Kidney (tissue), 14 donors: ENCODE results near the gene KREMEN2. TPM values are rescaled to one million over a fixed set of nuclear protein-coding genes. Genes with fewer than 3 reads are reported as not detected.
"Not testable (repeated sequence)": the region's sequence is repeated elsewhere in the genome, so short reads cannot be mapped to it uniquely, and the experiment has no call there.

Experiments used
- DNase-seq, 5 donors: peaks; one replicate each; pipeline ENCODE4 v3.0.0-alpha.2; 2013 to 2020
- FAIRE-seq: peaks from 2 replicates; lab custom pipeline; 2012; peaks lifted over from hg19 to GRCh38; lab: Jason Lieb, UNC
- H3K27ac ChIP-seq, 2 donors: one replicate each; pipeline ENCODE4 v1.7.0; 2013; ENCODE audit warnings: low read depth in 2 of 2, low read length in 2 of 2, inconsistent platforms in 1 of 2
- H3K27me3 ChIP-seq: one replicate; pipeline ENCODE4 v1.7.1; 2013; ENCODE audit warnings: low read length, inconsistent platforms; ENCODE audit not compliant: control insufficient read depth, insufficient read depth
- H3K36me3 ChIP-seq, 3 donors: one replicate each; pipeline versions ENCODE4 v1.7.0 to v1.7.1; 2013; ENCODE audit warnings: low read length in 3 of 3, control low read depth in 1 of 3, inconsistent platforms in 1 of 3; ENCODE audit not compliant: insufficient read depth in 3 of 3, control insufficient read depth in 2 of 3
- H3K4me1 ChIP-seq, 3 donors: one replicate each; pipeline versions ENCODE4 v1.7.0 to v1.7.1; 2013; ENCODE audit warnings: low read length in 3 of 3, inconsistent platforms in 1 of 3, low read depth in 1 of 3; ENCODE audit not compliant: control insufficient read depth in 2 of 3, insufficient read depth in 2 of 3
- H3K4me3 ChIP-seq, 3 donors: one replicate each; pipeline versions ENCODE4 v1.7.0 to v1.8.1; 2013; ENCODE audit warnings: low read length in 3 of 3, control low read depth in 1 of 3, inconsistent platforms in 1 of 3
- H3K9ac ChIP-seq, 3 donors: one replicate each; pipeline versions ENCODE4 v1.7.0 to v1.7.1; 2013; ENCODE audit warnings: low read length in 3 of 3, control low read depth in 1 of 3, inconsistent platforms in 1 of 3
- H3K9me3 ChIP-seq, 3 donors: one replicate each; pipeline versions ENCODE4 v1.7.0 to v1.7.1; 2013; ENCODE audit warnings: low read length in 3 of 3, control low read depth in 1 of 3, inconsistent platforms in 1 of 3; ENCODE audit not compliant: control insufficient read depth in 2 of 3, insufficient read depth in 1 of 3
- CTCF ChIP-seq: IDR thresholded peaks from 3 replicates; pipeline ENCODE4 v1.5.1; 2012; ENCODE audit warnings: mild to moderate bottlenecking, moderate library complexity, borderline replicate concordance; ENCODE audit not compliant: insufficient read depth; ENCODE audit errors: extremely low read depth
- intact Hi-C: fragments of 100-400 bp; cut with DNase I; formaldehyde crosslinking; loops from one replicate; pipeline ENCODE4 v1.11.1; 2022
- polyA plus RNA-seq: library from polyadenylated mRNA; stranded (reverse); fragments of 350-450 nt; fragmentation: Illumina TruSeq; extraction: RNeasy Lipid Tissue Mini Kit (QIAGEN cat#74804); gene quantifications from one replicate; pipeline ENCODE4 v1.2.3, GENCODE V29; 2014; ENCODE audit warnings: low read depth, low replicate concordance; ENCODE audit not compliant: insufficient read depth
- total RNA-seq: library from RNA; stranded (reverse); fragmentation: NEBNext Ultra II Directional; extraction: Animal tissue kit (Norgen Biotek cat#: 25700); gene quantifications from one replicate; pipeline ENCODE4 v1.2.1, GENCODE V29; 2021
- donor health status: control.
- donor health status: control.
- donor health status: control.
- donor health status: control.
- donor health status: control.
- donor health status: DM: yes; HTN: yes; CAD: no.
- donor health status: Normal renal cell carcinoma (clear cell type).

The KREMEN2 gene
- total and polyA plus RNA-seq, 2 donors from 2014 or later, result not detected

GRCh38 chr16:2926650-2926999, 37.5 kb upstream of the KREMEN2 start:
- Histone ChIP-seq H3K36me3 (peaks cover 0 to 11% (median 6%) of the 10 kb centered on the region in 3 donors), H3K4me3 (peak overlapping the region in 2 of 3 donors; percentile 26 to 39), H3K9me3 (no peaks in the 10 kb centered on the region), H3K4me1 (peaks cover 0 to 2% (median 0%) of the 10 kb centered on the region in 3 donors), H3K27ac (no peak overlapping the region), H3K27me3 (no peaks in the 10 kb centered on the region), H3K9ac (no peak overlapping the region)
- FAIRE-seq (no peak), DNase-seq (no peak)
- TF ChIP-seq CTCF, result no peak
- intact Hi-C loops, result no loop called here

- Histone ChIP-seq H3K9ac (no peak overlapping the region), H3K9me3 (no peaks in the 10 kb centered on the region), H3K4me3 (peak overlapping the region in 2 of 3 donors; percentile 26 to 39), H3K36me3 (peaks cover 0 to 11% (median 5%) of the 10 kb centered on the region in 3 donors), H3K27ac (no peak overlapping the region), H3K27me3 (no peaks in the 10 kb centered on the region), H3K4me1 (peaks cover 0 to 2% (median 0%) of the 10 kb centered on the region in 3 donors)
- TF ChIP-seq CTCF, result peak; percentile 93
- intact Hi-C loops, result no loop called here
- peak; percentile 84 to 94 (median 89) for DNase-seq
- FAIRE-seq, result no peak
These were observed 36.9 kb upstream of the KREMEN2 start for GRCh38 chr16:2927010-2927646.

GRCh38 chr16:2928151-2928550, 35.9 kb upstream of the KREMEN2 start:
- intact Hi-C loops, H3K27me3 ChIP-seq, DNase-seq, H3K27ac ChIP-seq, H3K9me3 ChIP-seq, FAIRE-seq, H3K4me3 ChIP-seq, H3K9ac ChIP-seq, H3K36me3 ChIP-seq, H3K4me1 ChIP-seq: not testable (repeated sequence)

- no peak overlapping the region for H3K4me3 ChIP-seq
- no peaks in the 10 kb centered on the region for H3K27me3 ChIP-seq
- intact Hi-C loops, result no loop called here
- H3K9ac ChIP-seq, result no peak overlapping the region
- peaks cover 0 to 2% (median 0%) of the 10 kb centered on the region in 3 donors for H3K4me1 ChIP-seq
- DNase-seq (no peak), FAIRE-seq (no peak)
- peaks cover 0 to 7% (median 0%) of the 10 kb centered on the region in 3 donors for H3K36me3 ChIP-seq
- TF ChIP-seq CTCF, result no peak
- no peak overlapping the region for H3K27ac ChIP-seq
- no peaks in the 10 kb centered on the region for H3K9me3 ChIP-seq
These were observed 35.3 kb upstream of the KREMEN2 start for GRCh38 chr16:2928796-2929195.
